Measurements from ENCODE around the gene CEMIP.

DNA sequence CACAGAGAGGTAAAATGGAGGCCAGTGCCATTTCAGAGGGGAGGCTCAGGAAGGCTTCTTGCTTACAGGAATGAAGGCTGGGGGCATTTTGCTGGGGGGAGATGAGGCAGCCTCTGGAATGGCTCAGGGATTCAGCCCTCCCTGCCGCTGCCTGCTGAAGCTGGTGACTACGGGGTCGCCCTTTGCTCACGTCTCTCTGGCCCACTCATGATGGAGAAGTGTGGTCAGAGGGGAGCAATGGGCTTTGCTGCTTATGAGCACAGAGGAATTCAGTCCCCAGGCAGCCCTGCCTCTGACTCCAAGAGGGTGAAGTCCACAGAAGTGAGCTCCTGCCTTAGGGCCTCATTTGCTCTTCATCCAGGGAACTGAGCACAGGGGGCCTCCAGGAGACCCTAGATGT is 170.6 kb downstream of the CEMIP start:
- TF ChIP-seq CTCF (IDR thresholded peaks at IDR 0.05) (no peak), EZH2phosphoT487 (IDR thresholded peaks at IDR 0.05; ENCODE audit: borderline replicate concordance, low read depth) (no peak), JUND (IDR thresholded peaks at IDR 0.05) (no peak), MAX (IDR thresholded peaks at IDR 0.05; ENCODE audit: low read depth) (no peak), SMC3 (IDR thresholded peaks at IDR 0.05; ENCODE audit: low read depth, low read length) (no peak), YY1 (IDR thresholded peaks at IDR 0.05; ENCODE audit: low read depth) (no peak)
